GM12892 (cell line): ENCODE results near the gene KRT34.

ENCODE experiments used
- DNase-seq: peaks from one replicate; pipeline ENCODE4 v3.0.0; 2011; ENCODE audit not compliant: insufficient read length
- FAIRE-seq: peaks from 2 replicates; lab custom pipeline; 2011; peaks lifted over from hg19 to GRCh38; lab: Jason Lieb, UNC
- POLR2A ChIP-seq: IDR thresholded peaks from 2 replicates; pipeline ENCODE4 v1.6.1; 2011; ENCODE audit warnings: low read depth, low read length, control low read depth
- POLR2AphosphoS5 ChIP-seq: IDR thresholded peaks from 2 replicates; pipeline ENCODE4 v1.6.1; 2011; ENCODE audit warnings: low read depth, low read length, control low read depth
- TAF1 ChIP-seq: IDR thresholded peaks from 2 replicates; pipeline ENCODE4 v1.6.1; 2011; ENCODE audit warnings: low read depth, mild to moderate bottlenecking, control low read depth, low read length, borderline replicate concordance

The KRT34 gene

DNA sequence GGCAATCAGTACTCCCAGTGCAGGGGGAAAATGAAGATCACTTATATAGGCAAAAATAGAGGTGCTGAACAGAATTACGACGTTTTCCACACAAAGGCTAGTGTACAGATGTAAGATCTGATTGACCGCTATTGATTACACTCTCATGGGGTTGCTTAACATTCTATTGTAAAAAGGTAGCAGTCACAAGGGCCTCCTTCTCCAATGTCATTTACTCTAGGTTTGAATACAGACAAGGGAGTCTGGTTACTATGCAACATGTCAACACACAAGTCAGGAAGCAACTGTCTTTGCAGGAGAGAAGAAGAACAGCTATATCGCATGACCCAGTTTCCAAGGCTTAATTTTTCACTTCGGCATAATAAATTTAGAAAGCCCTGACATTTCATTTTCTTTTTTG, 34.4 kb upstream of the KRT34 start:
- DNase-seq (no peak), FAIRE-seq (no peak)
- TF ChIP-seq TAF1: no peak
- no peak for TF ChIP-seq POLR2AphosphoS5
- no peak for TF ChIP-seq POLR2A

DNA sequence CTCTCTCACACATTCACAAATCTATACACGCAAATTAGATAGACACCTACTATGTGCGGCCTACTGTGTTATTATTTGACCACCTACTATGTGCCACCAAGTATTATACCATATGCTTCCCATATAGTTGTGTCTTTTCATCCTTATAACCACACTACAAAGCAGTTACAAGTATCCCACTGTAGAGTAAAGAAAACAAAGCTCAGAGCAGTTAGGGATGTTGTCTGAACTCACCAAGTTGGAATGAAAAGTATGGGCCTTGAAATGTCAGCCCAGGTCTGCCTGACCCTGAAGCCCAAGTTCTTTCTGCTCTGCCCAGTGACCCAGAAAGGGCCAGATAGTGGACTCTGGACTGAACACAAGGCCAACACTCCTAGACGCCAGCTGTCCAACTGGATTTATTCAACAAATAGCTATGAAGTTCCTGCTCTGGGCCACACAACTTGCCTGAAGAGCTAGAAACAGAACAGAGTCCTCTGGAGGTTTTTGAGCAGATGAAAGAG, 33.8 kb upstream of the KRT34 start:
- TF ChIP-seq TAF1 (no peak), POLR2A (no peak), POLR2AphosphoS5 (no peak)
- FAIRE-seq (no peak), DNase-seq (no peak)

DNA sequence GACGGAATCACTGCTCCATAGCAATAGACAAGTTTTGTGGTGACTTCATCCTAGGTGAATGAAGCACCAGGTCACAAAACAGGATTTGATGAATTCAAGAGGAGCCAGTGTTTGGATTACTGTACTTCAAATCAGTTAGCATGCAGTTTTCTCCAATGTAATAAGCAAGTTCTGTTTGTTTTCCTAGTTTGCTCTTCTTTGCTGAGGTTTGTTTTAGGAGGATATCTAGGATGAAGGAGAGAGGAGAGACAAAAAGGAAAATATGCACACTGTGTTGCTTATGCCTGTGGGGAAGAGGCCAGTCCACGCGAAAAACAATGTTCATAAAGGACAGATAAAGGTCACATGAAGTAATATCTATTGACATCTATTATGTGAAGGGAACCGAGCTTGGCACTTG, 33.3 kb upstream of the KRT34 start:
- DNase-seq (no peak), FAIRE-seq (no peak)
- no peak for TF ChIP-seq TAF1
- no peak for TF ChIP-seq POLR2AphosphoS5
- no peak for TF ChIP-seq POLR2A

DNA sequence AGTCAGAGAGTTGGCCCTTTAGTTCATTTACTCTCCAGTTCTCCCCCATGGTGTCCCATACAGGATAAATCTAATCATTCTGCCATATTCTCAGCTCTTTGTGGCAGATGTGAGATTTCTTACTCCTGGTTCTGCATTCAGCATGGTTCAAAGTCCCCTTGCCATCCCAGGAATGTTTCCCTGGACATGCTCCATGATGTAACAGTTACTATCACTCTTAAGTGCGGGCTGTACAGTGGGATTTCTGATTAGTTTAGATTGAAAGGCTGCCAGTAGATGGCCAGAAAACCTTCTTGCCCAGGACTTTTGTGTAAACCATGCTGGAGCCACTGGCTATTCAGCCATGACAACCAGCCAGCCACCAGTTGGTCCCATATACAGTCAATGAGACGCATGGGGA, 31.9 kb upstream of the KRT34 start:
- no peak for TF ChIP-seq POLR2A
- no peak for TF ChIP-seq POLR2AphosphoS5
- TF ChIP-seq TAF1: no peak
- no peak for FAIRE-seq

DNA sequence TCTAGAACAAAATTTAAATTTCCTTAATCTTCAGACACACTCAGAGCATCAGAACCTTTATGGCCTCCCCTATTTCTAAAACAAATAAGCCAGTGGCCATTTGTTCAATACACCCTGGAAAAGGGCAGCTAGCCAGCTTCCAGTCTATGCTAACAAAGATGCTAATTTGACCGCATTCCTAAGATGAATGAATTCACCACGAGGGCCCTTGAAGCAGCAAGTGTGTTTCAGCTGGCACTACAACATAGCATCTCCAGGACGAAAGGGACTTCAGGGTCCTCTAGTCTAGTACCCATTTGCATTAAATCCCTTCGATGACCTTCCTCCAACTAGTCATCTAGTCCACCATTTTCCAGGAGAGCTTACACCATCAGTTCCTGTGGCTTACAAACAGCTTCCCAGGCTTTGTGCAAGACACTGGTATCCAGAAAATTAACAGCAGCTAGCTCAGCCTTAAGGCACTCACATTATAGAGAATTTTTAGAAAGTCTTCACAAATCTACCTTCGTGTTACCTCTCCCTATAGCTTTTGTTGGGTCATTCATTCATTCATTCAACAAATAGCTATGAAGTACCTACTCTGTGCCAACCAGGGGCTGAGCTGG, 31.3 kb upstream of the KRT34 start:
- TF ChIP-seq POLR2A (no peak), POLR2AphosphoS5 (no peak), TAF1 (no peak)
- DNase-seq (no peak), FAIRE-seq (no peak)

More for the DNA sequence above, 31.9 kb upstream of the KRT34 start:
- DNase-seq: no peak

DNA sequence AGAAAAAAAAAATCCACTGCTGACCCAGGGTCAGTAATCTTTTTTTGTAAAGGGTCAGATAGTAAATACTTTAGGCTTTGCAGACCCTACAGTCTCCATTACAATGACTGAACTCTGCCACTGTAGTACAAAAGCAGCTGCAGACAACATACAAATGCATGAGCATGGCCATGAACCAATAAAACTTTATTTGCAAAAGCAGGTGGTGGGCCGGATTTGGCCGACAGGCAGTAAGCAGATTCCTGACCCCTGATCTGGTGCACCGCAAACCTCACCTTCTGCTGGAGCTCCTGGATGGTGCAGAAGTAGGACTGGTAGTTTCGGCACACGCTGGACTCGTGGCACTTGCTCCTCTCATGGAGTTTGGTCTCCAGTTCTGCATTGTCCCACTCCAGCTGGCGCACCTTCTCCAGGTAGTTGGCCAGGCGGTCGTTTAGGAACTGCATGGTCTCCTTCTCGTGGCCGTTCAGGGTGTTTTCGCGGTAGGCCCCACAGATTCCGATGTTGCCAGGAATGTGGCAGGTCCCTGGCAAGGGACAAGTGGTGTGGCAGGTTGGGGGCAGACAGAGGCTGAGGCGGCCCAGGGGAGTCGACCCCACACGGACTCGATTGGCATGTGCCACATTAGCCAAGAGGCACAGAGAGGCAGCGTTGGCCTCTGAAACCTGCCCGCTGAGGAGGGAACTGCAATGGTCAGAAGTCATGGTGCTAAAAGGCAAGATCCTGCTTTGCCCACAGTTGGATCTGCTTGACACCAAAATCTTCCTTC, 29.1 kb upstream of the KRT34 start:
- TF ChIP-seq POLR2A (no peak), TAF1 (no peak), POLR2AphosphoS5 (no peak)
- FAIRE-seq (no peak), DNase-seq (no peak)

DNA sequence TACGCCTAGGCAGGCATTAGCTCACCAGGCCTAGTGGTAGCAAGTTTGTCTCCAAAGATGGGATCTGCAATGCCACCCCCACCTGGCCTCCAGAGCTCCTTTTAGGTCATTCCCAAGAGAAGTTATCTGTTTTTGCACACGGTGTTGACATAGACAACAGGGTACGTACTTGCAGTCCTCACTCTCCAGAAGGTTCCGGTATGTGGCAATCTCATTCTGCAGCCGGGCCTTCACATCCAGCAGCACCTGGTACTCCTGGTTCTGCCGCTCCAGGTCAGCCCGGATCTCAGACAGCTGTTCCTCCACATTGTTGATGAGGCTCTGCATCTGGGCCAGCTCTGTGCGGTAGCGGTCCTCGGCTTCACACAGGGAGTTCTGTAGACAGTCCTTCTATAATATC, 25.1 kb upstream of the KRT34 start:
- no peak for FAIRE-seq
- DNase-seq: no peak
- no peak for TF ChIP-seq POLR2AphosphoS5
- TF ChIP-seq TAF1: no peak
- TF ChIP-seq POLR2A: no peak

DNA sequence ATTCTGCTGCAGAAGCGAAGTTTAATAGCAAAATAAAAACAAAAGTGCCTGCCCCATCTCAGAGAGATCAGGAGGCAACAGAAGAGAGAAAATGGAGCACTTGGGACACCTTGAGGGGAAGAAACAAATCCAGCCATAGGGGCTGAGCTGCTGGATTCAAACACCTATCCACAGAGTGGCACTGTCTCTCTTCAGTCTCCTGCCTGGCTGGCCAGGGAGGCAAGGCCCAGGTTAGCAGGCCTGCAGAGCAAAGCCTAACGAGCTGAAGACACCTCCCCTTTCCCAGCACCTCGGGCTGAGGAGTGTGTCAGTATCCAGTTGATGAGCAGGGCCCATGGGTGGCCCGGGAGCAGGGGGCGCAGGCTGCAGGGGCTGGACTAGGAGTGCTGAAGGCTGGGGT, 24.1 kb upstream of the KRT34 start:
- TF ChIP-seq POLR2AphosphoS5: no peak
- no peak for TF ChIP-seq POLR2A
- TF ChIP-seq TAF1: no peak
- FAIRE-seq: no peak
- no peak for DNase-seq

DNA sequence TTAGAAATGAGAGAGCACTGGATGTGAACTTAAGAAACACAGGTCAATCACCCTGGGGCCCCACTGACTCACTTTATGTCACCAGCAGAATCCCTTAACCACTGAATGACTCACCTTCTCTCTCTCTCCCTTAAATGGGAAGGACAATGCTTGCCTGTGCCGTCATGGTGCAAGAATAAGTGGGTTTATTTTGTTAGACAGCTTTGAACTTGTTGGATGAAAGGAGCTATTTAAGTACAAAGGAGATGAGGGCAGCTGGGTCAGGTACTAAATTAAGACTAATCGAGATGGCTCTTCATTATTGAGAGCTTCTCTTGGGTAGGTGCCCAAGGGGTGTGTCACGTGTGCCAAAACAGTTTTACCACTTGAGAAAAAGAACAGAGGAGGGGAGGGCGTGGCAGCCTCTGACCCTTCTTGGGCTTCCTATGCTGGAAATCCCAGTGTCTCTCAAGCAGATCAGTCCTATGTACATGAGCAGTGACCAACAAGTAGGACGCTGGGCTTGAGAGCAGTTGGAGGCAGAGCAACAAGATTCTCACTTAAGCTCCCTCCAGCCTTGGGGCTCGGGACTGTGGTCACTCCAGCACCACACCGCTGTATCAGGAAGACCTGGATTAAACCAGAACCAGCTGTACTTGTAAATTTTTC, 22.0 kb upstream of the KRT34 start:
- no peak for TF ChIP-seq POLR2AphosphoS5
- no peak for TF ChIP-seq POLR2A
- no peak for TF ChIP-seq TAF1
- DNase-seq (no peak), FAIRE-seq (no peak)

DNA sequence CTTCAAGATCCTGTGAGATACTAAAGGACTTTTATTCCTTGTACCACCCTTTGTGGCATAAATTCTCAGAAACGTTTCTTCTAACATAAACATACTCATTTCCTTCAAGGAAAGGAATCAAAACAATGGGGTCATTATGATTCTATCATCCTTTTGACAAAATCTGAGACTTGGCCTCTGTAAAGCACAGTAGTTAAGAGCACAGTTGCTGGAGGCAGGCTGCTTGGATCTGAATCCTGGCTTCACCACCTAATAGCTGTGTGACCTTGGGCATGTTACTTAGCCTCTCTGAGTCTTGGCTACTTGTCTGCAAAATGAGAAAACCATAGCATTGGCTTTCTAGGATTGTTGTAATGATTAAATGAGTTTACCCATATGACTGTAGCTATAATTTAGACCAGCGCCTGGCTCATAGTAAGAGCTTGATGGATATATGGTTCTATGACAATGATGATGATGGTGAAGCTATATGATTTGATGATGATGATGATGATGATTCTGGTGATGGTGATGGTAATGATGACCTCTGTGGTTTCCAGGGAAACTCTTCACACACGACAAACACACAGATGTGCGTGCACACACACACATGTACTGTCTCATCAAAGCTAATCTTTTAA, 21.4 kb upstream of the KRT34 start:
- FAIRE-seq: no peak
- no peak for TF ChIP-seq TAF1
- no peak for TF ChIP-seq POLR2A
- no peak for TF ChIP-seq POLR2AphosphoS5

DNA sequence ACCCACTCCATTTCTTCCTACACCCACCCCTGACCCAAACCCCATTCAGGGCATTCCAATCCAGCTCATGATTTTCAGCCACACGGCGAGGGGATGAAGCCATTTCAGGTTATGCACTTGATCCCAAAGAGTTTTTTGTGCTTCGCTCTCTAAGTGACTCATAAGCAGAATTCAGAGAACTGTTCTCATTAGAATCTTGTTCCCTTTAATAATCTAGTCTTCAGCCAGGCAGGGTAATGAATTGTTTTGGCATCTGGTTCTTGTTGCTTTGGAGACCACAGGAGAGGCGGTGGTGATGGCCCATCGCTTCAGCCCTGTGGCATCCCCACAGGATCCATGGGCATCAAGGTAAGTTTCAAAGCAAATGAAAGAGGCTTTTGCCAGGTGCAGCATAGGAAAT, 20.1 kb upstream of the KRT34 start:
- TF ChIP-seq POLR2A: no peak
- no peak for TF ChIP-seq TAF1
- TF ChIP-seq POLR2AphosphoS5: no peak
- DNase-seq (no peak), FAIRE-seq (no peak)

More for the DNA sequence above, 21.4 kb upstream of the KRT34 start:
- no peak for DNase-seq

DNA sequence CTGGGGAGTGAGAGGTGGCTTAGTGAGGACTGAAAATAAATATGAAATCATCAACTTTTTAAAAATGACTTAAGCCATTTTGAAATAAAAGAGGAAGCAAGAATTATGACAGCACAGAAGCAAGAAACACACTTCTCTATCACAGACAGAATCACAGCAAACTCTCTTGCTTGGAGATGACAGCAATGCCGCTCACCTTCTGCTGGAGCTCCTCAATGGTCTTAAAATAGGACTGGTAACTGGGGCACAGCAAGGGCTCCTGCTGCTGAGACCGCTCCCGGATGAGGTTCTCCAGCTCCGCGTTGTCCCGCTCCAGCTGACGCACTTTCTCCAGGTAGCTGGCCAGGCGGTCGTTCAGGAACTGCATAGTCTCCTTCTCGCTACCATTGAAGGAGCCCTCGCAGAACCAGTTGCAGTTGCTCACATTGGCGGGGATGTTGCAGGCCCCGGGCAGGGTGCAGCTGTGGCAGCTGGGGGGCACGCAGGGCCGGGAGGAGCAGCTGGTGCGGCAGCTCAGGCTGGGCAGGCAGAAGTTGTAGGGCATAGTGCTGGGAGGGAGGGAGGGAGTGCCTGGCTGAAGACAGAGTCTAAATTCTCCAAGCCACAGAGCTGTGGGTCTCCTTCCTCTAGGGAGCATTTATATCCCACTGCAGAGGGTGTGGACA, 15.0 kb upstream of the KRT34 start, which contains the start of gene KRT31:
Gene KRT31 (minus strand): TSS at position 613 of the 665 bp plus-strand sequence. CDS start 69 bp downstream, at position 544.
- no peak for DNase-seq
- no peak for FAIRE-seq
- TF ChIP-seq POLR2AphosphoS5: no peak
- no peak for TF ChIP-seq TAF1
- no peak for TF ChIP-seq POLR2A
